HG03520 (cell line): Measurements from ENCODE around the gene CLEC4C.
"Not testable (repeated sequence)": the region's sequence is repeated elsewhere in the genome, so short reads cannot be mapped to it uniquely, and the experiment has no call there.

ENCODE experiments used
- ATAC-seq: cut with Tn5 transposase; IDR thresholded peaks from one replicate; pipeline ENCODE4 v1.9.1; 2021; ENCODE audit warnings: mild to moderate bottlenecking, moderate library complexity; ENCODE audit not compliant: unreplicated experiment

Gene CLEC4C, protein sequence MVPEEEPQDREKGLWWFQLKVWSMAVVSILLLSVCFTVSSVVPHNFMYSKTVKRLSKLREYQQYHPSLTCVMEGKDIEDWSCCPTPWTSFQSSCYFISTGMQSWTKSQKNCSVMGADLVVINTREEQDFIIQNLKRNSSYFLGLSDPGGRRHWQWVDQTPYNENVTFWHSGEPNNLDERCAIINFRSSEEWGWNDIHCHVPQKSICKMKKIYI

DNA sequence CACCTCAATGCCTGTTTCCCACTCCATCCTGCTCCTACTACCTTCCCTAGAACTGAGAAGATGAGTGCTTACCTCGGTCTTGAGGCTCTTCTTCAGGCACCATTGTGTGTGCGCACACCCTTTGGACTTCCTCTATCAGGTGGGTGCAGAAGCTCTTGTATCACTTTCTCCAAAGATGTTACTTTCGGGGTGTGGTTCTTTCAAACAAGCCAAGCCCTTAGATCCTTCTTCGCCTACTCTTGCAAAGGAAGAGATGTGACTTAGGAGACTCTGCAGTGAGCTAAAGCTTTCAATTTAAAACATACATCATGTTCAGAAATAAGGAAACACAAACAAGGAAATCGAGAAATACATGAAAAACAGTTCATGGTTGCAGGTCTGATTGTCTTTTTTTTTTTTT lies at the start of gene CLEC4C:
TSS of gene CLEC4C (minus strand) at position 130 of the 400 bp plus-strand sequence. CDS start at position 103, 27 bp downstream.
- ATAC-seq, result no peak

DNA sequence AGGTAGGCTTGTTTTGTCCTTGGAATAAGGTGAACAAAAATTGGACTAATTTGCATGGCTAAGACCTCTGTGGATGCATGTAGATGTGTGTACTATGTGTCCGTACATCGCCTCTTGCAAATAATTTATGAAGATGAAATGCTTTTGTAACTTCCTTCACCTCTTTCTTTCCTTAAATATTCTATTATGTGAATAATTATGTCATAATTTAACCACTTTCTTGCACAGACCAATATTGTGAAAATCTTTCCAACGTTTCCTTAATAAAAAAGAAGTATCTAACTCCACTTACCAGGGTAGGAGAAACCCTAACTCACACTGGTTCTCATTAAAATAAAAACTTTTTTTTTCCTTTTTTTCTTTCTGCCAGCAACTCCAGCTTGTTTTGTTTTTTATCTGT lies 46.0 kb upstream of the CLEC4C start:
- no peak for ATAC-seq

DNA sequence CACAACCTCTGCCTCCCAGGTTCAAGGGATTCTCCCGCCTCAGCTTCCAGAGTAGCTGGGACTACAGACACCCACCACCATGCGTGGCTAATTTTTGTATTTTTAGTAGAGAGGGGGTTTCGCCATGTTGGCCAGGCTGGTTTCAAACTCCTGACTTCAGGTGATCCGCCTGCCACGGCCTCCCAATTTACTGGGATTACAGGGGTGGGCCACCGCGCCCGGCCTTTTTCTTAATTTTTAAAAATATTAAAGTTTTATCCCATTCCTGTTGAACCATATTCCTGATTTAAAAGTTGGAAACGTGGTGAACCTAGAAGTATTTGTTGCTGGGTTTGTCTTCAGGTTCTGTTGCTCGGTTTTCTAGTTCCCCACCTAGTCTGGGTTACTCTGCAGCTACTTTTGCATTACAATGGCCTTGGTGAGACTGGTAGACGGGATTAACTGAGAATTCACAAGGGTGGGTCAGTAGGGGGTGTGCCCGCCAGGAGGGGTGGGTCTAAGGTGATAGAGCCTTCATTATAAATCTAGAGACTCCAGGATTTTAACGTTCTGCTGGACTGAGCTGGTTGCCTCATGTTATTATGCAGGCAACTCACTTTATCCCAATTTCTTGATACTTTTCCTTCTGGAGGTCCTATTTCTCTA lies 41.8 kb upstream of the CLEC4C start, which contains the start of gene NANOG:
TSS of gene NANOG (plus strand) at position 519 of the 645 bp plus-strand sequence. CDS start 213 bp downstream, outside the sequence.
- not testable (repeated sequence) for ATAC-seq

DNA sequence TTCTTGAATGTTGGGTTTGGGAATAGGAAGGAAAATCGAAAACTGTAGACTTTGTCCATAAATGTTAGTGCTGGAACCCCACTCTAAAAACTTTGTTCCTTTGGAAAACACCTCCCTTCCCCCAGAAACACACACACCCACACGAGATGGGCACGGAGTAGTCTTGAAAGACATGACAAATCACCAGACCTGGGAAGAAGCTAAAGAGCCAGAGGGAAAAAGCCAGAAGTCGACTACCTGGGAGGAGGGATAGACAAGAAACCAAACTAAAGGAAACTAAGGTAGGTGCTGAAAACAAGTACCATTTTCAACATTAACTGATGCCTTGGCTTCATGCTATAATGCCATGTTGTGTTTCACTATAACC lies 41.1 kb upstream of the CLEC4C start:
- no peak for ATAC-seq

DNA sequence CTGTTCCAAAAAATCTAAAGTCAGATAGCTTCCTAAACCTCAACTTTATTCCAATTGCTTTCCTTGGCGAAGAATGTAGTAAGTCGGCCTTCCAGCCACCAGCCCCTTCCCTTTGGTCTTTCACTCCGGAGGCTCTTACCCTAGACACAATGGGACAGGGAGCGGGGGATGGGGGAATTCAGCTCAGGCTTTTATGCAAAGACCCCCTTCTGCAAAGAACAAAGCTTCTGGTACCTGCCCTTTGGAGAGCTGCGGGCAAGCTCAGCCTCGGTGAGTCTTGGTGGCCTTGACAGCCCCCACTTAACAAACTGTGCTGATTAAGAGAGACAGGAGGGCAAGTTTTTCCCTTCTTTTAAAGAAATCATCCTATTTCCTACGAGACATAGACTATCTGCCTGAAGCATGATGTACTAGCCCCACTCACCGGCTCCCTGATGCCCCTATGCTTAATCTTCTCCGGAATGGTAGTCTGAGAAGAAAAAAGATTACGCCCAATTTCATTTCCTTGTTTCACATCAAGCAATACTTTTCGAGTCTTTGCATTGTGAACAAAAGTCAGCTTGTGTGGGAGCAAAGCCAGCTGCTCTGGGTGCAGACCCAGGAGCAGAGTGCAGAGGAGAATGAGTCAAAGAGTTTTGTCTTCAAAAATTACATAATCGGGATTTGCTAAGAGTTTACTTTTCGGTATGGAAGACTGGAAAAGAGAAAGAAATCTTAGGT lies 40.6 kb upstream of the CLEC4C start:
- ATAC-seq, result no peak

DNA sequence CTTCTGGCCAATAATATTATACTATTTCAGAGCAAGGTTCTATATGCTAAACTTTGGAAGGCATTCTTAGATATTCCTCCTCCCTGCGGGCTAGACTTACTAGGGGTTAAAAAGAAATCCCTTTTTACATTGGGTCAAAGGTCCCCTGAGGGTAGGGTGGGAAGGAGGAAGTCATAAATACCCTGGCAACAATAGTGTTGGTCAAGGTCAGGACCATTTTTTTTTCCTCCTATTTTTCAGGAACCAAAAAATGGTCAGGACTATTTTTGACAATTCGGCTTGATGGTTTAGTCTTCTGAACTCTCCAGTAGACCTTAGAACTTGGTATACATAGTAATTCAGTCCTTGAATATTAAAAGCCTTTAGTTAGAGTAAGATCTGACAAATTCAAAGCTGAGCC lies 37.5 kb upstream of the CLEC4C start:
- no peak for ATAC-seq

DNA sequence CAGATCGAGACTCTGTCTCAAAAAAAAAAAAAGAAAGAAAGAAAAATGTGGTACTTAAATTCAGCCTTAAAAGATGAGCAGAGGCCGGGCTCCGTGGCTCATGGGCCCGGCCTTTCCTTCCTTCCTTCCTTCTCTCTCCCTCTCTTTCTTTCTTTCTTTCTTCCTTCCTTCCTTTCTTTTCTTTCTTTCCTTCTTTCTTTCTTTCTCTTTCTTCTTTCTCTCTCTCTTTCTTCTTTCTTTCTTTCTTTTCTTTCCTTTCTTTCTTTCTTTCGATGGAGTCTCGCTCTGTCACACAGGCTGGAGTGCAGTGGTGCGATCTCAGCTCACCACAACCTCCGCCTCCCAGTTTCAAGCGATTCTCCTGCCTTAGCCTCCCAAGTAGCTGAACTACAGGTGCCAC lies 36.3 kb upstream of the CLEC4C start:
- ATAC-seq, result not testable (repeated sequence)

DNA sequence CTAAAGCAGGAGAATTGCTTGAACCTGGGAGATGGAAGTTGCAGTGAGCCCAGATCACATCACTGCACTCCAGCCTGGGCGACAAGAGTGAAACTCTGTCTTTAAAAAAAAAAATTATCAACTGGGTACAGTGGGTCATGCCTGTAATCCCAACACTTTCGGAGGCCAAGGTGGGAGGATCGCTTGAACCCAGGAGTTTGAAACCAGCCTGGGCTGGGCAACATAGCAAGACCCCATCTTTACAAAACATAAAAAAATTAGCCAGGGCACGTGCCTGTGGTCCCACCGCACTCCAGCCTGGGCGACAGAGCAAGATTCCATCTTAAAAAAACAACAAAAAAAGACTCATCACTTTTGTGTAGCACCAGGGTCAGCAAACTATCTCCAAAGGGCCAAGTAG lies 34.9 kb upstream of the CLEC4C start:
- ATAC-seq, result no peak

DNA sequence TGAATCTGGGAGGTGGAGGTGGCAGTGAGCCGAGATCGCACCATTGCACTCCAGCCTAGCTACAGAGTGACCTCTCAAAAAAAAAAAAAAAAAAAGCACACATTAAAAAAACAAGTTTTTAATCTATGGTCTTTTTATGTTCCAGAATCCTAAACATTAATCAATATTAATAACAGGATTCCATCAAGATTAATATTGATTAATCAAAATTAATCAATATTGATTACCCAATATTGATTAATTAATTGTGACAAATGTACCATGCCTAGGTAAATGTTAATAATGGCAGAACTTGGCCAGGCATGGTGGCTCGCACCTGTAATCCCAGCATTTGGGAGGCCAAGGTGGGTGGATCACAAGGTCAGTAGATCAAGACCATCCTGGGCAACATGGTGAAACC lies 34.1 kb upstream of the CLEC4C start:
- ATAC-seq, result no peak

DNA sequence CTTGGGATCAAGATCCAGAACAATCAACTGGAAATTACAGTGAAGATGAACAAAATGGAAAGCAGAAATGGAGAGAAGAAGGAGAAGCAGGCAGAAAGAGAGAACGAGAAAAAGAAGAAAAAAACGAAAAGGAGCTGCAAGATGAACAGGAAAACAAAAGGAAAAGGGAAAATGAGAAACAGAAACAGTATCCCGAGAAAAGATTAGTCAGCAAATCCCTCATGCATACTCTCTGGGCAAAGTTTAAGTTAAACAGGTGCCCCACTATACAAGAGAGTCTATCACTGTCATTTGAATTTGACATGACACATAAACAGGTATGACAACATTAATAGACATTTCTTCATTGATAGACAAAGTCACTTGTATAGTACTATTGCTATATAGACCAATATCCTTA lies 22.8 kb upstream of the CLEC4C start:
- no peak for ATAC-seq

DNA sequence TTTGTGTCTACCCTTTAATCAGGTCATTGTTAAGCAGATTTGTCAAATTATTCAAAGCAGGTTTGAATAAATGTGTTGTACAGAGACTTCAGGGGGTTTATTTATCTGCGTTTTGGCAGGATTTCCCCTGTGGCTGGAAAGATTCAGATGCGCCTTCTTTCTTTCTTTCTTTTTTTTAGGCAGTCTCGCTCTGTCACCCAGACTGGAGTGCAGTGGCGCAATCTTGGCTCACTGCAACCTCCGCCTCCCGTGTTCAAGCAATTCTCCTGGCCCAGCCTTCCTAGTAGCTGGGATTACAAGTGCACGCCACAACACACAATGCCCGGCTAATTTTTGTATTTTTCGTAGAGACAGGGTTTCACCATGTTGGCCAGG lies 11.6 kb upstream of the CLEC4C start:
- no peak for ATAC-seq

DNA sequence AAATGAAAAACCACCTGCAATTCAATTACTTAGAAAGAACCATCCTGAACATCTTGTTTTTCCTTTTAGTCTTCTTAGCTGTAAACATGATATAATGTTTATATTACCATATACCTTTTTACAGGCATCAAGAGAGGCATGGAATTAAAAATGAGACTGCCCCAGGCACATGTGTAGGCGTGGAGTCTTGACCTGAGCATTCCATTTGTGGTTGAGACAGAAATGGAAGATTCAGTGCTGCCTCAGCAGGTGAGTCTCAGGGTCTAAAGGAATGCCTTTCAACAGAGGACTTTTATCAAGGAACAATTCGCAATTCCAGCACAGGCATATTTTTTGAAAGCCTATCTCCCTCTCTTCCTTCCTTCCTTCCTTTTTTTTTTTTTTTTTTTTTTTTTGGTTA lies 9.8 kb upstream of the CLEC4C start:
- ATAC-seq, result no peak

DNA sequence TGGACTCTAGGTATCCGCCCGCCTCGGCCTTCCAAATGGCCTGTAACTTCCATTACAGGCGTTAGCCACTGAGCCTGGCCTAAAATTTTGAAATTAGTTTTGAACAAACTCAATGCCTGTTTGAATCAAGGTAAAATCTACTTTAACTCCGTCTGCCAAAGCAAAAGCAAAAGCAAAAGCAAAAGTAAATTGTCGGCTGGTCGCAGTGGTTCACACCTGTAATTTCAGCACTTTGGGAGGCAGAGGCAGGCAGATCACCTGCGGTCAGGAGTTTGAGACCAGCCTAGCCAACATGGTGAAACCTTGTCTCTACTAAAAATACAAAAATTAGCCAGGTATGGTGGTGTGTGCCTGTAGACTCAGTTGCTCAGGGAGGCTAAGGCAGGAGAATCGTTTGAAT lies 8.5 kb upstream of the CLEC4C start:
- ATAC-seq, result not testable (repeated sequence)

DNA sequence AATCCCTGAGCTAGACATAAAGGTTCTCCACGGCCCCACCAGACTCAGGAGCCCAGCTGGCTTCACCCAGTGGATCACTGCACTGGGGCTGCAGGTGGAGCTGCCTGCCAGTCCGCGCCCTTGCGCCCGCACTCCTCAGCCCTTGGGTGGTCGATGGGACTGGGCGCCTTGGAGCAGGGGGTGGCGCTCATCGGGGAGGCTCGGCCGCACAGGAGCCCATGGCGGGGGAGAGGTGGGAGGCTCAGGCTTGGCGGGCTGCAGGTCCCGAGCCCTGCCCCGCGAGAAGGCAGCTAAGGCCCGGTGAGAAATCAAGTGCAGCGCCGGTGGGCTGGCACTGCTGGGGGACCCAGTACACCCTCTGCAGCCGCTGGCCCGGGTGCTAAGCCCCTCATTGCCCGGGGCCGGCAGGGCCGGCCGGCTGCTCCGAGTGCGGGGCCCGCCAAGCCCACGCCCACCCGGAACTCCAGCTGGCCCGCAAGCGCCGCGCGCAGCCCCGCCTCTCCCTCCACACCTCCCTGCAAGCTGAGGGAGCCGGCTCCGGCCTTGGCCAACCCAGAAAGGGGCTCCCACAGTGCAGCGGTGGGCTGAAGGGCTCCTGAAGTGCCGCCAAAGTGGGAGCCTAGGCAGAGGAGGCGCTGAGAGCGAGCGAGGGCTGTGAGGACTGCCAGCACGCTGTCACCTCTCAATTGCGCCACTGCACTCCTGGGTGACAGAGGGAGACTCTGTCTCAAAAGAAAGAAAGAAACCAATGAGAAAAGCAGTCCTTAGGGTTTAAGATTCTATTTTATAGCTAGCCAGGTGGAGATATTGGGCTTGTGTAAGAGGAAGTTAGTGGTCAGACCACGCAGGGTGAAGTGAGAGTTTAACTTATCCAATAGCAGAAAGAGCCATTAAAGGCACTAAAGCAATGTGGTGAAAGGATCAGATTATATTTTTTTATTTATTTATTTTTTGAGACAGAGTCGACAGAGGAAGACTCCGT lies 5.1 kb upstream of the CLEC4C start:
- not testable (repeated sequence) for ATAC-seq

DNA sequence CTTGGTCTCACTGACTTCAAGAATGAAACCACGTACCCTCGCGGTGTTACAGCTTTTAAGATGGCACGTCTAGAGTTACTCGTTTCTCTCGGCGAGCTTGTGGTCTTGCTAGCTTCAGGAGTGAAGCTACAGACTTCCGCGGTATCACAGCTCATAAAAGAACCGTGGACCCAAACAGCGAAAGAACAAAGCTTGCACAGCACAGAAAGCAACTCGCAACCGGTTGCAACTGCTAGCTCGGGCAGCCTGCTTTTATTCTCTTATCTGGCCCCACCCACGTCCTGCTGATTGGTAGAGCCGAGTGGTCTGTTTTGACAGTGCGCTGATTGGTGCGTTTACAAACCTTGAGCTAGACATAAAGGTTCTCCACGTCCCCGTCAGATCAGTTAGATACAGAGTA lies 4.2 kb upstream of the CLEC4C start:
- ATAC-seq, result no peak

DNA sequence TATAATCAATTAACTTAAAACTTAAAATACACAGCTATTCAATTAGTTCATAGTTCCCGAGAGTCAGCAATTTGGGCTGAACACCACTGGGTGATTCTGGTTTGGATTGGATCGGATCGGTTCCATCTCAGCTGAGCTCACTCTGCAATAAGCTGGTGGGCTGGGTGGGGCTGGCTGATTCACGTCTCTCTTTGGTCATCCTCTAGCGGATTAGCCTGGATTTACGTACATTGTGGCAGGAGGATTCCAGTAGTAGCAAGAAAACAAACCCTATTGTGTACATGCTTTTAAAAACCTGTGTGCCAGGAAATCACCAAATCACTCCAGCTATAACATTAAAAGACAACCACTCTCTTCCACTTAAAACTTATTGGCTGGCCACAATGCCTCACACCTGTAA lies 3.2 kb upstream of the CLEC4C start:
- ATAC-seq, result no peak

DNA sequence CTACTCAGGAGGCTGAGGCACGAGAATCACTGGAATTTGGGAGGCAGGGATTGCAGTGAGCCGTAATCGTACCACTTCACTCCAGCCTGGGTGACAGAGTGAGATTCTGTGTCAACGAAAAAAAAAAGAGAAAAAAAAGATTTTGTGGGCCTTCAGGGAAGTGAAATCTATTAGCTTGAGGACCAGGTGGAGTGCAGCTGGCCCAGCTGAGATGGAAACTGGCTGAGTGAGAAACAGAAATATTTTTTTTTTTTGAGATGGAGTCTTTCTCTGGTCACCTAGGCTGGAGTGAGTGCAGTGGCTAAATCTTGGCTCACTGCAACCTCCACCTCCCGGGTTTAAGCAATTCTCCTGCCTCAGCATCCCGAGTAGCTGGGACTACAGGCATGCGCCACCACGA lies 2.3 kb upstream of the CLEC4C start:
- ATAC-seq, result no peak

DNA sequence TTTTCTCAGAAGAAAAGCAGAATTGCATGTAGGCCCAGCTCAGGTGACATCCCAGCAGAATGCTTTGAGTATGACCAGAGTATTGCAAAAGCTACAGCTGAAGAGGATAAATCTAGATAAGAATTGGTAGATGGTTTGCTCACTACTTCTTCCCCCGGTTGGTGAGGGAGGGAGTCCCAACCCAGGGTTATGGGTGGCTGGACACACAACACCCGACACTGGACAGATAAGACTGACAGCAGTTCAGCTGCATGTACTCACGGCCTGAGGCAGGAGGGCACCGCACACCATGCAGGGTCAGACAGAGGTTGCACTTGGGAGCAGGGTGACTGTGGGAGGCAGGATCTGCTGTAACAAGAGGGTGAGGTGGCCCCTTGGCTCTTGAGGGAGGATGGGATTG lies 1.7 kb upstream of the CLEC4C start:
- no peak for ATAC-seq

DNA sequence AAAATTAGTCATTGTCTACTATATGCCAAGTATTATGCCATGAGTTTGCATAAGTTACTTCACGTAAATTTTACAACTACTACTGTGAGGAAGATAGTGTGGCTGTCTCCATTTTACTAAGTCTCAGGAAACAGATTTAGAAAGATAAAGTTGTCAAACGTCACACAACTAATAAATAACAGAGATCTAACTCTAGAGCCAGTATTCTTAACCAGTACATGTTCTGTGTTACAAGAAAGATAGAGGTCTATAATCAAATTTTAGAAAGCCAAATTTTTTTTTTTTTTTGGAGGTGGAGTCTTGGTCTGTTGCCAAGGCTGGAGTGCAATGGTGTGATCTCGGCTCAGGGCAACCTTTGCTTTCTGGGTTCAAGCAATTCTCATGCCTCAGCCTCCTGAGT lies 14.2 kb downstream of the CLEC4C start:
- ATAC-seq, result no peak

DNA sequence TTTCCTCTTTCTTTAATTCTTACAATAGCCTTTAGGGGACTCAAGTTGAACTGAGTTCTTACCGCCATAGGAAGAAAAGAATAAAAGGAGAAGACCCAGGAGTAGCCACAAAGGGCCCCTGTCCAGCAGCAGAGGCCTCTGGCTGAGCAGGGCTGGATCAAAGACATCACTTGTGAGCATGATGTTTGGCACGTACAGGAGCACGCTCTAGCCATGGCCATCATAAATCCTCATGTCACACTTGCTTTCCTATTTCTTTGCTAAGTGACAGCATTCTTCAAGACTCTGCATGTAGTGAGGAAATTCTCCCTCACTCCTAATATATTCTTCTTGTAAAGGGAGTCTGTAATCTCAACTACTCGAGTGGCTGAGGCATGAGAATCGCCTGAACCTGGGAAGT lies 15.7 kb downstream of the CLEC4C start:
- no peak for ATAC-seq

DNA sequence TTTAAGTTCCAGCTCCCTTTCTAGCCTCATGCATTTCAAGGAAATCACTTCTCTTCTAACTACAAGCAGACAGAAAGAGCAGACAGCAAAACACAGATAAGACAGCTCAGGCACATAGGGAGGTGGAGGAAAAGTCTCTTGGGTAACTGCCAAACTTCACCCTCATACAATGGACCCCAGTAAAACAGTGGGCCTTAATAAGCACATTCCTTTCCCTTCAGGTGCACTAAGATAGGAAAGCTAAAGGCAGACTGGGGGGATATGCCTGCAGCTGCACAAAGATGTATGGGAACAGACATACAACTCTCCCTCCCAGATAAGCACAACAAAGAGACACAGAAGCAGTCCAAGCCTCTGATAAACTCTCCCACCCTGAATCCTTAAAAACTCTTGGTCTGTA lies 16.2 kb downstream of the CLEC4C start:
- not testable (repeated sequence) for ATAC-seq
